Measurements from ENCODE around the gene ZNF19.

DNA sequence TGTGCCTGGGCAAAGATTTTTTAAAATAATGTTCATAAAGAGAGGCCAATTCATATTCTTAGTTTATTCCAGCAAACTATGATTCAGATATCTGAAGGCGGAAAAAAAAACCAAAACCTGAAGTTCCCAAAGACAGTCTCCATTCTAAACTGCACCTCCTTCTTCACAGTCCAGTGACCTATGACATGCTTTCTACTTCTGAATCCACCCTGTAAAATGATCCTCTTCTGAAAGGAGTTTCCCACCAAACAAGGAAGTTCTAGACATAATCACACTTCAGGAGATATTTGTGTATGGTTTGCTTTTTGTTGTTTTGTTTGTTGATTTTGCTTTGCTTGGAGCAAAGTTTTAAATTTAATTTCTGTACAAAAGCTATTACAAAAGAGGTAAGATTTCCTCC is 24.2 kb upstream of the ZNF19 start:
- TF ChIP-seq, protein P1, sequence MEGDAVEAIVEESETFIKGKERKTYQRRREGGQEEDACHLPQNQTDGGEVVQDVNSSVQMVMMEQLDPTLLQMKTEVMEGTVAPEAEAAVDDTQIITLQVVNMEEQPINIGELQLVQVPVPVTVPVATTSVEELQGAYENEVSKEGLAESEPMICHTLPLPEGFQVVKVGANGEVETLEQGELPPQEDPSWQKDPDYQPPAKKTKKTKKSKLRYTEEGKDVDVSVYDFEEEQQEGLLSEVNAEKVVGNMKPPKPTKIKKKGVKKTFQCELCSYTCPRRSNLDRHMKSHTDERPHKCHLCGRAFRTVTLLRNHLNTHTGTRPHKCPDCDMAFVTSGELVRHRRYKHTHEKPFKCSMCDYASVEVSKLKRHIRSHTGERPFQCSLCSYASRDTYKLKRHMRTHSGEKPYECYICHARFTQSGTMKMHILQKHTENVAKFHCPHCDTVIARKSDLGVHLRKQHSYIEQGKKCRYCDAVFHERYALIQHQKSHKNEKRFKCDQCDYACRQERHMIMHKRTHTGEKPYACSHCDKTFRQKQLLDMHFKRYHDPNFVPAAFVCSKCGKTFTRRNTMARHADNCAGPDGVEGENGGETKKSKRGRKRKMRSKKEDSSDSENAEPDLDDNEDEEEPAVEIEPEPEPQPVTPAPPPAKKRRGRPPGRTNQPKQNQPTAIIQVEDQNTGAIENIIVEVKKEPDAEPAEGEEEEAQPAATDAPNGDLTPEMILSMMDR (conservative IDR thresholded peaks at IDR 0.05 in 1 of 2, IDR thresholded peaks at IDR 0.05 in 1 of 2; ENCODE audit: low read depth in 1 of 2, low read length in 2 of 2), result no peak
- TF ChIP-seq EZH2 (IDR thresholded peaks at IDR 0.05; ENCODE audit: low read length, missing control alignments), result no peak
